Muscle layer of colon (tissue), 2 donors: ENCODE results near the gene PODNL1.
A peak's percentile ranks its signal among the peaks of the same experiment; 100 is the strongest.

ENCODE experiments used
- H3K27ac ChIP-seq: one replicate; pipeline ENCODE4 v1.7.0; 2013; ENCODE audit warnings: low read depth, mild to moderate bottlenecking, low read length, moderate library complexity
- H3K27me3 ChIP-seq, 2 donors: one replicate each; pipeline ENCODE4 v1.7.0; 2013; ENCODE audit warnings: low read length in 2 of 2, mild to moderate bottlenecking in 2 of 2; ENCODE audit not compliant: insufficient read depth in 2 of 2, control insufficient read depth in 1 of 2
- H3K36me3 ChIP-seq: one replicate; pipeline ENCODE4 v1.7.0; 2013; ENCODE audit warnings: mild to moderate bottlenecking, low read length; ENCODE audit not compliant: insufficient read depth
- H3K4me1 ChIP-seq: one replicate; pipeline ENCODE4 v1.7.0; 2013; ENCODE audit warnings: mild to moderate bottlenecking, low read length; ENCODE audit not compliant: insufficient read depth
- H3K4me3 ChIP-seq, 2 donors: one replicate each; pipeline ENCODE4 v1.7.0; 2013; ENCODE audit warnings: low read length in 2 of 2, low read depth in 1 of 2, mild to moderate bottlenecking in 1 of 2, moderate library complexity in 1 of 2
- H3K9ac ChIP-seq: one replicate; pipeline ENCODE4 v1.7.0; 2013; ENCODE audit warnings: low read length
- H3K9me3 ChIP-seq: one replicate; pipeline ENCODE4 v1.7.0; 2013; ENCODE audit warnings: mild to moderate bottlenecking, low read length
- donor health status: abdominal sarcoma.
- donor health status: Adenocarcinoma of cecum.

The PODNL1 gene

DNA sequence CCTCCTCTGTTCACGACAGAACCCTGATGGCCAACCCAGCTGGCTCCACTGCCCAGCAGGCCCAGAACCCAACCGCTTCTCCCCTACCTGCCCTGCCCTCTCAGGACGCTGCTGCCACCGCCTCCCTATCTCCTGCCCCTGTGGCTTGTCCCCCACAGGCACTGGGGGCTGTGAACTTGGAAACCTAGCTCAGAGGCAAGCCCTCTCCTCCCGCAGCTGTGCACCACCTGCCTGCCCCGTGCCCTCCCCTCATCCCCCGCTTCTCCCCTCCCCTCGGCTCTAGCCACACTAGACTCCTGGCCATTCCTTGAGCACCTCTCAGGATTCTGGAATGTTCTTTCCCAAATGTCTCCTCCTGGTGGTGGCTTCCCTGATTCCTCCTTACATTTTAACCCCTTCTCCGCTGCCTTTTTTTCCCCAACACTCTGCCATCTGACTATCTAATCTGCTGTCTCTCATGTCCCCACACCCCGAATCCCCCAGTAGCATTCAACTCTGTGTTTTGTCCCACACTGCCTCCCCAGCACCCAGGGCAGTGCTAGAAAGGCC lies 54.6 kb downstream of the PODNL1 start:
- Histone ChIP-seq H3K4me3 (no peak overlapping the region), H3K9me3 (no peaks in the 10 kb centered on the region), H3K4me1 (peaks cover 18% of the 10 kb centered on the region), H3K27ac (no peak overlapping the region), H3K27me3 (no peaks in the 10 kb centered on the region), H3K36me3 (no peaks in the 10 kb centered on the region), H3K9ac (no peak overlapping the region)

DNA sequence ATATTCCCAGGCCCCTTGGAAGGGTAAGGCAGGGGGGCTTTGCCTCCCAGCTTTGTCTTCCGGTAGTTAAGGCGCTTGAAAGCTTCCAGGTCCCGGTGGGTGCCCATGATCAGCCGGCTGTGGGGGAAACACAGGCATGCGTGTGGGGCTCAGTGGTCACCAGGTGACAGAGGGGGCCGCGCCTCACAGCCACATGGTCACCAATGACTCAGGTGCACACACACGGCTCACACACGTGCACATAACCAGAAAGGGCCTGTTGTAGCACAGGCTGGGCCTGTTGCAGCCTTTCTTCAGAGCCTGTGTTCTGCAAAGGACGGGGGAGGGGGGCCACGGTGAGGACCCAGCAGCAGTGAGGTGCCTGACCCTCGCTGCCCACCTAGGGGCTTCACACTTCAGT lies 55.4 kb downstream of the PODNL1 start:
- H3K9ac ChIP-seq, result no peak overlapping the region
- no peak overlapping the region for H3K4me3 ChIP-seq
- no peaks in the 10 kb centered on the region for H3K9me3 ChIP-seq
- H3K4me1 ChIP-seq, result peaks cover 18% of the 10 kb centered on the region
- H3K27ac ChIP-seq, result no peak overlapping the region
- no peaks in the 10 kb centered on the region for H3K27me3 ChIP-seq
- H3K36me3 ChIP-seq, result no peaks in the 10 kb centered on the region

DNA sequence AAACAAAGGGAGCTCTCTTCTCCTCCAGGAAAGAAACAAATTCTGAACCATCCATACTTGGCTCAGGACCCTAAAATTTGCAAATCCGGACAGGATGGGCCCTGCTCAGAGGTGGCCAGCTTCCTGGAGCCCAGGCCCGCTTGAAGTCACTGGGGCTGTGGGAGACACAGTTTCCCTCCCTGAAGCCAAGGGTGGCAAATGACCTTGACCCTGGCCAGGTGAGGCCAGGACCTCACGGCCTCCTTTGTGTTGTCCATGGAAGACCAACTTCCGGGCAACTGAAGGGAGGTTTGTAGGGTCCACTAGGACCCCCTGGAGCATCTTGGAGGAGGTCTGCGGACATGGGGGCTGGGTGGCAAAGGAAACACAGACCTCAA lies 55.8 kb downstream of the PODNL1 start:
- H3K9me3 ChIP-seq, result no peaks in the 10 kb centered on the region
- H3K4me3 ChIP-seq, result no peak overlapping the region
- H3K4me1 ChIP-seq, result peaks cover 18% of the 10 kb centered on the region
- no peak overlapping the region for H3K27ac ChIP-seq
- H3K9ac ChIP-seq, result no peak overlapping the region
- no peaks in the 10 kb centered on the region for H3K36me3 ChIP-seq
- H3K27me3 ChIP-seq, result no peaks in the 10 kb centered on the region

DNA sequence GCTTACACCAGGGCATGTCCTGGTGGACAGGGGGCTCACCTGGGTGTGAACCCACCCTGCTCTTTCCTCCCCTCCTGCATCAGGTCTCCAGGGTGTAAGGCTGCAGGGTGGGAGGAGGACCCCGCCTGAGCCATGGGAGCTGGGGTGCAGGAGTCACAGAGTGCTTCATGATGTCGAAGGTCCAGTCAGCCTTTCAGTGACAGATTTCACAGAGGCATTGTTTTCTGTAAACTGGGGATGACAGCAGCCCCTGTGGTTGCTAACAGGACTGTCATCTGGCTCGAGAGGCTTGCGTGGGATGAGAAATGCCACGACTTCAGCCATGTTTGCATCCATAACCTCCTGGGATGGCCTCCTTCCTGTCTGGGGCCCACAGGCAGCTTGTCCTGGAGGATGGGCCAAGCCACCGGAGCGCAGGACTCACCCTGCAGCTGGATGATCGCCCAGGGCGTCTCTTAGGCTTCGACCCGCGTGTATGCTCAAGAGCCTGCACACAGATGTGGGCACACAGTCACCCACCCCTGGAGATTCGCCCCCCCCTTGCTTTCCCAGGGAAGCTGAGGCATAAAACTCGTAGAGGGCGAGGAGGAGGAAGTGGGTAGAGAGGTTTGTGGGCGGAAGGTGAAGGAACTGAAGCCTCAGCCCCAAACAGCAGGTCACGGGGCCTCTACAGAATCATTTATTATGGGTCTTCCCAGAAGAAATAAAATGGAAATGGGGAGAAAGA lies 56.4 kb downstream of the PODNL1 start:
- Histone ChIP-seq H3K27ac (peak overlapping the region; percentile 48), H3K27me3 (no peaks in the 10 kb centered on the region), H3K36me3 (no peaks in the 10 kb centered on the region), H3K4me1 (peaks cover 18% of the 10 kb centered on the region), H3K9me3 (no peaks in the 10 kb centered on the region), H3K4me3 (no peak overlapping the region), H3K9ac (no peak overlapping the region)

DNA sequence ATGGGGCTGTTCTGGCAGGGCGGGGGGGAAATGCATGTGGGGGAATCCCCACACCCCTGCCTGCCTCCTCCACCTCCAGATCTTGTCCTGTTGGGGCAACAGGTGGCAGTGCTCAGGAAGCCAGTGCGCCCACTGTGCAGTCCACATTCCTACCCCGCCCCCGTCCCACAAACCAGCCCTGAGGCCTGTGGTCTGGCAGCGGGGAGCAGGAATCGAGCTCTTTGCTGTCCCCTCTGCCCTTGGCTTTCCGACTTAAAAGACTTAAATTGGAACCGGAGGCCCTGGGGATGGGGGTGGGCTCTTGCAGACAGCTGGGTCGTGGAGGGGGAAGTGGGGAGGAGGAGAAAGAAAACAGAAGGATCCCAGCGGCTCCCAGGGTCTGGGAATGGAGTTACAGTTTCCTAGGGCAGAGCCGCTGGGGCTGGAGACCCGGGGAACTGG lies 56.9 kb downstream of the PODNL1 start:
- no peak overlapping the region for H3K9ac ChIP-seq

More for the DNA sequence above, 56.9 kb downstream of the PODNL1 start:
- Histone ChIP-seq H3K4me1 (peaks cover 18% of the 10 kb centered on the region), H3K27ac (peak overlapping the region; percentile 1), H3K27me3 (no peaks in the 10 kb centered on the region), H3K36me3 (no peaks in the 10 kb centered on the region), H3K9me3 (no peaks in the 10 kb centered on the region), H3K4me3 (no peak overlapping the region)
